ENCODE measurements around the gene USP16.
"Not testable (repeated sequence)": the region's sequence is repeated elsewhere in the genome, so short reads cannot be mapped to it uniquely, and the experiment has no call there.

USP16 gene

DNA sequence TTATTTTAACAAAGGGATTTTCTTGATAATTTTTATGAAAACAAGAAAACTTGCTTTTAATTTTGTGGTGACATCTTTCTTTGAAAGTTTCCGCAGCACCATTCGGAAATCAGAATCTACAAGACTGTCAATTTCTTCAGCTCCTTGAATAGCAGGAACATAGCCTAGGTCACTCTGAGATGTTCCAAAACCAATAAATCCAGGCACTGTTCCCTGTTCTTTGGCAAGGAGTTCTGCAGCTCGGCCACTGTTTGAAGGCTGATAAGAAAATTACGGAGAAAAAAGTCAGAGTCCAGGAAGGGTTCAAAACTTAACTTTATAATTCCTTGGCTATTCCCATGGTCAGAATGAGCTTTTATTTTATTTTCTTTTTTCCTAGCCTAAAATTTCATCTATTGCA is 37.8 kb upstream of the USP16 start:
- TF ChIP-seq, protein P1, sequence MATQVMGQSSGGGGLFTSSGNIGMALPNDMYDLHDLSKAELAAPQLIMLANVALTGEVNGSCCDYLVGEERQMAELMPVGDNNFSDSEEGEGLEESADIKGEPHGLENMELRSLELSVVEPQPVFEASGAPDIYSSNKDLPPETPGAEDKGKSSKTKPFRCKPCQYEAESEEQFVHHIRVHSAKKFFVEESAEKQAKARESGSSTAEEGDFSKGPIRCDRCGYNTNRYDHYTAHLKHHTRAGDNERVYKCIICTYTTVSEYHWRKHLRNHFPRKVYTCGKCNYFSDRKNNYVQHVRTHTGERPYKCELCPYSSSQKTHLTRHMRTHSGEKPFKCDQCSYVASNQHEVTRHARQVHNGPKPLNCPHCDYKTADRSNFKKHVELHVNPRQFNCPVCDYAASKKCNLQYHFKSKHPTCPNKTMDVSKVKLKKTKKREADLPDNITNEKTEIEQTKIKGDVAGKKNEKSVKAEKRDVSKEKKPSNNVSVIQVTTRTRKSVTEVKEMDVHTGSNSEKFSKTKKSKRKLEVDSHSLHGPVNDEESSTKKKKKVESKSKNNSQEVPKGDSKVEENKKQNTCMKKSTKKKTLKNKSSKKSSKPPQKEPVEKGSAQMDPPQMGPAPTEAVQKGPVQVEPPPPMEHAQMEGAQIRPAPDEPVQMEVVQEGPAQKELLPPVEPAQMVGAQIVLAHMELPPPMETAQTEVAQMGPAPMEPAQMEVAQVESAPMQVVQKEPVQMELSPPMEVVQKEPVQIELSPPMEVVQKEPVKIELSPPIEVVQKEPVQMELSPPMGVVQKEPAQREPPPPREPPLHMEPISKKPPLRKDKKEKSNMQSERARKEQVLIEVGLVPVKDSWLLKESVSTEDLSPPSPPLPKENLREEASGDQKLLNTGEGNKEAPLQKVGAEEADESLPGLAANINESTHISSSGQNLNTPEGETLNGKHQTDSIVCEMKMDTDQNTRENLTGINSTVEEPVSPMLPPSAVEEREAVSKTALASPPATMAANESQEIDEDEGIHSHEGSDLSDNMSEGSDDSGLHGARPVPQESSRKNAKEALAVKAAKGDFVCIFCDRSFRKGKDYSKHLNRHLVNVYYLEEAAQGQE (IDR thresholded peaks at IDR 0.05; ENCODE audit: insufficient replicate concordance, low read depth): no peak
- no peak for DNase-seq (ENCODE audit: low read depth in 1 of 2, low spot score in 1 of 2)
- Histone ChIP-seq H3K27ac (replicated peaks) (no peak overlapping the region), H3K4me3 (replicated peaks; ENCODE audit: insufficient read depth, low read length) (no peak overlapping the region), H3K27me3 (ENCODE audit: insufficient read depth, poor library complexity, severe bottlenecking) (no peaks in the 10 kb centered on the region)

GRCh38 chr21:28988146-28988545 is 36.3 kb upstream of the USP16 start:
- not testable (repeated sequence) for H3K27me3 ChIP-seq (ENCODE audit: insufficient read depth, poor library complexity, severe bottlenecking); DNase-seq (ENCODE audit: low read depth in 1 of 2, low spot score in 1 of 2); H3K27ac ChIP-seq (replicated peaks); H3K4me3 ChIP-seq (replicated peaks; ENCODE audit: insufficient read depth, low read length)

- peak in 1 of 2 experiments; percentile 14 for DNase-seq (ENCODE audit: low read depth in 1 of 2, low spot score in 1 of 2)
- TF ChIP-seq POLR2AphosphoS5 (IDR thresholded peaks at IDR 0.05; ENCODE audit: low read depth) (no peak), SPI1 (IDR thresholded peaks at IDR 0.05; ENCODE audit: borderline replicate concordance, low read depth) (no peak), GABPA (IDR thresholded peaks at IDR 0.05; ENCODE audit: low read depth) (no peak)
- TF ChIP-seq, protein P1 (IDR thresholded peaks at IDR 0.05; ENCODE audit: insufficient replicate concordance, low read depth): no peak
- TF ChIP-seq, protein P2, sequence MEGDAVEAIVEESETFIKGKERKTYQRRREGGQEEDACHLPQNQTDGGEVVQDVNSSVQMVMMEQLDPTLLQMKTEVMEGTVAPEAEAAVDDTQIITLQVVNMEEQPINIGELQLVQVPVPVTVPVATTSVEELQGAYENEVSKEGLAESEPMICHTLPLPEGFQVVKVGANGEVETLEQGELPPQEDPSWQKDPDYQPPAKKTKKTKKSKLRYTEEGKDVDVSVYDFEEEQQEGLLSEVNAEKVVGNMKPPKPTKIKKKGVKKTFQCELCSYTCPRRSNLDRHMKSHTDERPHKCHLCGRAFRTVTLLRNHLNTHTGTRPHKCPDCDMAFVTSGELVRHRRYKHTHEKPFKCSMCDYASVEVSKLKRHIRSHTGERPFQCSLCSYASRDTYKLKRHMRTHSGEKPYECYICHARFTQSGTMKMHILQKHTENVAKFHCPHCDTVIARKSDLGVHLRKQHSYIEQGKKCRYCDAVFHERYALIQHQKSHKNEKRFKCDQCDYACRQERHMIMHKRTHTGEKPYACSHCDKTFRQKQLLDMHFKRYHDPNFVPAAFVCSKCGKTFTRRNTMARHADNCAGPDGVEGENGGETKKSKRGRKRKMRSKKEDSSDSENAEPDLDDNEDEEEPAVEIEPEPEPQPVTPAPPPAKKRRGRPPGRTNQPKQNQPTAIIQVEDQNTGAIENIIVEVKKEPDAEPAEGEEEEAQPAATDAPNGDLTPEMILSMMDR (IDR thresholded peaks at IDR 0.05; ENCODE audit: insufficient read depth, low read length): no peak
- Histone ChIP-seq H3K27ac (replicated peaks) (peak overlapping the region; percentile 75), H3K4me3 (replicated peaks; ENCODE audit: insufficient read depth, low read length) (peak overlapping the region; percentile 96), H3K27me3 (ENCODE audit: insufficient read depth, poor library complexity, severe bottlenecking) (no peaks in the 10 kb centered on the region)
Measured at GRCh38 chr21:28991861-28992525, 32.5 kb upstream of the USP16 start.

- Histone ChIP-seq H3K4me3 (replicated peaks; ENCODE audit: insufficient read depth, low read length) (peak within 1 kb of the TSS; percentile 96), H3K27ac (replicated peaks) (peak within 1 kb of the TSS; percentile 75), H3K27me3 (ENCODE audit: insufficient read depth, poor library complexity, severe bottlenecking) (no peaks in the 10 kb centered on the region)
- peak; percentile 99 to 100 for DNase-seq (ENCODE audit: low read depth in 1 of 2, low spot score in 1 of 2)
- TF ChIP-seq, protein P1 (IDR thresholded peaks at IDR 0.05; ENCODE audit: insufficient replicate concordance, low read depth): peak; percentile 32
- TF ChIP-seq, protein P2 (IDR thresholded peaks at IDR 0.05; ENCODE audit: insufficient read depth, low read length): no peak
- TF ChIP-seq GABPA (IDR thresholded peaks at IDR 0.05; ENCODE audit: low read depth) (peak; percentile 100), SPI1 (IDR thresholded peaks at IDR 0.05; ENCODE audit: borderline replicate concordance, low read depth) (peak; percentile 68; the same call in 1 of the 2 replicates), POLR2AphosphoS5 (IDR thresholded peaks at IDR 0.05; ENCODE audit: low read depth) (peak; percentile 85)
Measured at GRCh38 chr21:28992526-28993292, 31.8 kb upstream of the USP16 start, which contains the start of gene LTN1. Gene LTN1, minus strand, starts transcription at chr21:28992877. Its CDS starts 72 bp downstream, at chr21:28992805.

All from HL-60 (cell line).